ENCODE measurements around the gene TGIF2LY. TPM values are rescaled to one million over a fixed set of nuclear protein-coding genes. Genes with fewer than 3 reads are reported as not detected.

The TGIF2LY gene
- total RNA-seq = not detected in 2 replicates

DNA sequence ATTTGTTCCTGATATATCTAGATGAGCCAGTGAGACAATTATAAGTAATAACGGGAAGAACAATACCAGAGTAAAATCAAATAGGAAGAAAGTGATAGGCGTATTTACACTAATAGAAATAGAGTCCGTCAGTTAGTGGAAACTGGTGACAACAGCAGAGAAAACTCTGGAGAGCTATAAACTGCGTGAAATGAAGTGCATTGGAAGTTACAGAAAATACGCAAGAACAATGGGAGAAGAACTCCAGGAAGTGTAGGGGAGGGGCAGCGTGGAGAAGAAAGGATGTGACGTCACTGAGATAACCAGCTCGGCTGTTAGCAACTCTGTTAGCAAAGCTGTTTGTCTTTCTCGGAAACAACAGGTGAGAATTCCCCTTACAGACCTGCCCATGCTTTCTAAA lies at the start of gene TGIF2LY:
Gene TGIF2LY (plus strand): TSS at position 301 of the 400 bp plus-strand sequence. CDS start 178 bp downstream, outside the sequence.

Measured in epithelial cell of alveolus of lung (primary cell).